ENCODE measurements around the gene RFX4. TPM values are rescaled to one million over a fixed set of nuclear protein-coding genes. Genes with fewer than 3 reads are reported as not detected.

Gene RFX4
- total RNA-seq, 6 donors from 2014 or later: not detected

DNA sequence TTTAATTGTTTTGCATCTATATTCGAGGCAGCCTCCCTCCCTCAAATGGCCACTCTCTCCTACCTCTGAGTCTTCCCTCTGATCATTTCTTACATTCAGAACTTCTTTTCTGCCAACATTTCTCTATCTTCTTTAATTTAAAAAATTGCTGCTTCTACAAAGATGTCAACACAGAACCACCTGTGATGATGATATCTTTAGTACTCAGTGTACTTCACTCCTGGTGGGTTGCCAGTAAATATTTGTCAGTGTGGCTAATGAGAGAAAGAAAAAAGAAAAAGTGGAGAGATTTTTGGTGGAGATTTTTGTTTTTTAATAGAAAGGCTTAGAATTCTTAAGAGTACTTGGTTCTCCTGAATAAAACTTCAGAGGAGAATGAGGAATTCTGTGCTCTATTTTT lies 199.8 kb downstream of the RFX4 start:
- Histone ChIP-seq H3K9me3 (no peaks in the 10 kb centered on the region), H3K27me3 (no peaks in the 10 kb centered on the region), H3K36me3 (peaks cover 0 to 11% (median 0%) of the 10 kb centered on the region in 4 donors), H3K4me3 (no peak overlapping the region), H3K27ac (no peak overlapping the region), H3K4me1 (no peaks in the 10 kb centered on the region)
- 81 to 82% methylated on average over 1 of the region's 1 CpG for WGBS, 2 donors
- ATAC-seq (ENCODE audit: low FRiP score in 2 of 2): no peak
- TF ChIP-seq CTCF (IDR thresholded peaks at IDR 0.05) (no peak), EP300 (IDR thresholded peaks at IDR 0.05) (no peak), POLR2A (IDR thresholded peaks at IDR 0.05) (no peak), POLR2AphosphoS5 (IDR thresholded peaks at IDR 0.05) (no peak)
- no peak for DNase-seq

- no peak for DNase-seq
- ATAC-seq (ENCODE audit: low FRiP score in 2 of 2): no peak
- TF ChIP-seq EP300 (IDR thresholded peaks at IDR 0.05) (no peak), POLR2AphosphoS5 (IDR thresholded peaks at IDR 0.05) (no peak), CTCF (IDR thresholded peaks at IDR 0.05) (no peak)
- Histone ChIP-seq H3K27ac (no peak overlapping the region), H3K27me3 (no peaks in the 10 kb centered on the region), H3K4me3 (no peak overlapping the region), H3K36me3 (peaks cover 0 to 11% (median 4%) of the 10 kb centered on the region in 4 donors), H3K9me3 (no peaks in the 10 kb centered on the region), H3K4me1 (no peaks in the 10 kb centered on the region)
- WGBS, 2 donors: 88 to 90% methylated on average over 5 of the region's 5 CpGs
Measured at GRCh38 chr12:106783515-106783914, 200.7 kb downstream of the RFX4 start.

- Histone ChIP-seq H3K4me1 (no peaks in the 10 kb centered on the region), H3K36me3 (peaks cover 3 to 16% (median 12%) of the 10 kb centered on the region in 4 donors), H3K4me3 (no peak overlapping the region), H3K27ac (no peak overlapping the region), H3K27me3 (no peaks in the 10 kb centered on the region), H3K9me3 (no peaks in the 10 kb centered on the region)
- TF ChIP-seq POLR2A (IDR thresholded peaks at IDR 0.05): no peak
- TF ChIP-seq CTCF (IDR thresholded peaks at IDR 0.05): no peak
- TF ChIP-seq POLR2AphosphoS5 (IDR thresholded peaks at IDR 0.05): no peak
- WGBS, 2 donors: 86 to 92% methylated on average over 2 of the region's 2 CpGs
- ATAC-seq (ENCODE audit: low FRiP score in 2 of 2) (no peak), DNase-seq (no peak)
Measured at GRCh38 chr12:106790020-106790419, 207.2 kb downstream of the RFX4 start.

DNA sequence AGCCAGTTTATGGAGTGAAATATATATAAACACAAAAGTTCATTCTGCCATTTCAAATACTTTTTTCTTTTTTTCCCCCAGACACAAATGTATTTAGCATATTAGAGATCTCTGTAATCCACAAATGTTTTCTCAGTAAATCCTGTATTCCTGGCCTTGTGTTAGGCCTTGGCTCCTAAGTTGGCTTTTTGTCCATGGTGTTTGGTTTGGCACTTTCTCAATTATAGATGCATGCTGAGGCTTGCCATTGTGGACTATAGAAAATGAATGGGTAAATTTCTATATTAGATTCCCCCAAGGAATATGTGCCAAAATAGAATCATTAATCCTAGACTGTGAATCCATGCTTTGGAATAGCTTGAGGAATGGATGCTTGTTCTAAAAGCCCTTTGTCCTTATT lies 208.7 kb downstream of the RFX4 start:
- Histone ChIP-seq H3K27me3 (no peaks in the 10 kb centered on the region), H3K27ac (no peak overlapping the region), H3K36me3 (peaks cover 3 to 16% (median 10%) of the 10 kb centered on the region in 4 donors), H3K4me3 (no peak overlapping the region), H3K9me3 (no peaks in the 10 kb centered on the region), H3K4me1 (no peaks in the 10 kb centered on the region)
- ATAC-seq (ENCODE audit: low FRiP score in 2 of 2) (no peak), DNase-seq (no peak)
- TF ChIP-seq POLR2AphosphoS5 (IDR thresholded peaks at IDR 0.05): no peak
- TF ChIP-seq POLR2A (IDR thresholded peaks at IDR 0.05): no peak
- no peak for TF ChIP-seq CTCF (IDR thresholded peaks at IDR 0.05)
- no peak for TF ChIP-seq EP300 (IDR thresholded peaks at IDR 0.05)

GRCh38 chr12:106794369-106794768 lies 211.6 kb downstream of the RFX4 start:
- H3K27ac ChIP-seq: no peak overlapping the region
- no peak for ATAC-seq (ENCODE audit: low FRiP score in 2 of 2)
- no peaks in the 10 kb centered on the region for H3K9me3 ChIP-seq
- no peak for DNase-seq
- H3K36me3 ChIP-seq: peaks cover 3 to 10% (median 8%) of the 10 kb centered on the region in 4 donors
- TF ChIP-seq POLR2A (IDR thresholded peaks at IDR 0.05) (no peak), EP300 (IDR thresholded peaks at IDR 0.05) (no peak), POLR2AphosphoS5 (IDR thresholded peaks at IDR 0.05) (no peak), CTCF (IDR thresholded peaks at IDR 0.05) (no peak)
- H3K27me3 ChIP-seq: no peaks in the 10 kb centered on the region
- H3K4me3 ChIP-seq: no peak overlapping the region
- 78 to 96% methylated on average over 1 of the region's 1 CpG for WGBS, 2 donors
- no peaks in the 10 kb centered on the region for H3K4me1 ChIP-seq

Data from upper lobe of left lung (tissue), 6 donors.